Activated CD8-positive, alpha-beta memory T cell treated with anti-CD3 and anti-CD28 coated beads, Interleukin-2, amount 50 U/mL, for 48 hours (primary cell): ENCODE data around the gene MMP21.

ENCODE experiments used
- DNase-seq: peaks from one replicate; pipeline ENCODE4 v3.0.0-alpha.2; 2020

The MMP21 gene

DNA sequence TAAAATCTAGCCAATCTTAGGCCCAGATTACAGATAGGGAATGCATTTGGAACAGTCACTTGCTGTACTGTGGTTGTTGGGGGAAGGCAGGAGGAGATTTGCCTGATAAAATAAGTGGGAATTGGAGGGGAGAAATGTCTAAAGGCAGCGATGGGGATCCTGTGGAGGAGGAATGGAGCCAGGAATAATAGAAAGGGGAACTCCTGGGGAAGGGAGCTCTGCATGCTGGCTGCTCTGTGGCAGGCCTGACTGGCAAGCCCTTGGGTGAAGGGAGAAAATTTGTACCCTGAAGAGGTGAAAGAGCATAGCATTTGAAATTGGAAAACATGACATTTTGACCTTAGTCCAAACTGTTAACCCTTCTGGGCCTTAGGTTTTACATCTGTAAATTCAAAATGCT is 13.7 kb downstream of the MMP21 start:
- no peak for DNase-seq

DNA sequence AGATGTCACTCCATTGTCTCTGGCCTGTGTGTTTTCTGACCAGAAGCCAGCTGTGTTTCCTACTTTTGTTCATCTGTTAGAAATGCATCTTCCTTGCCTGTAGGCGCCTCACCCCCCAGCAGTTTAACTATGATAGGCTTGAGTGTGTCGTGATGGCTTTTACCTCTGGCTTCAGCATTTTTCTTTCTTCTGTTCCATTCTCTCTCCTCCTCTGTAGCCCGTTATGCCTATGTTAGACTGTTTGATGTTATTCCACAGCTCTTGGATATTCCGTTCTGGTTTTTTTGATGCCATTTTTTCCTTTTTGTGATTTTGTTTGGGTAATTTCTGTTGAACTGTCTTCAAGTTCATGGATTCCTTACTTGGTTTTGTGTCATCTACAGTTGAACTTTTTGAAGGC is 17.9 kb downstream of the MMP21 start:
- no peak for DNase-seq

DNA sequence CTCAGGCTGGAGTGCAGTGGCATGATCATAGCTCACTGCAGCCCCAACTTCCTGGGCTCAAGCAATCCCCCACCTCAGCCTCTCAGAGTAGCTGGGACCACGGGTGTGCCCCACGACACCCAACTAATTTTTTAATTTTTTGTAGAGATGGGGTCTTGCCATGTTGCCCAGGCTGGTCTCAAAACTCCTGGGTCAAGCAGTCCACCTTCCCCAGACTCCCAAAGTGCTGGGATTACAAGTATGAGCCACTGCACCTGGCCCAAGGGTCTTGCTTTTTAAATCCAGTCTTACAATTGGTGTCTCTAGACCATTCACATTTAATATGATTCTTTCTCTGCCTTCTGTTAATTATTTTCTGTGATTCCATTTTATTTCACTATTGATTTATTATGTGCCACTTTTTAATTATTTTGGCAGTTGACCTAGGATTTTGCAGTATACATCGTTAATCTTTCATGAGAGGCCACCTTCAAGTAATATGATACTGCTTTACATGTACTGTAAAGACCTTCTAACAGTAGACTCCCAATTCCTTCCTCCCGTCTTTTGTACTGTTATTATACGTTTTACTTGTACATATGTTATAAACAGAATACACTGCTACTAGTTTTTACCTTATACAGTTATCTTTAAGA is 18.7 kb downstream of the MMP21 start:
- no peak for DNase-seq

DNA sequence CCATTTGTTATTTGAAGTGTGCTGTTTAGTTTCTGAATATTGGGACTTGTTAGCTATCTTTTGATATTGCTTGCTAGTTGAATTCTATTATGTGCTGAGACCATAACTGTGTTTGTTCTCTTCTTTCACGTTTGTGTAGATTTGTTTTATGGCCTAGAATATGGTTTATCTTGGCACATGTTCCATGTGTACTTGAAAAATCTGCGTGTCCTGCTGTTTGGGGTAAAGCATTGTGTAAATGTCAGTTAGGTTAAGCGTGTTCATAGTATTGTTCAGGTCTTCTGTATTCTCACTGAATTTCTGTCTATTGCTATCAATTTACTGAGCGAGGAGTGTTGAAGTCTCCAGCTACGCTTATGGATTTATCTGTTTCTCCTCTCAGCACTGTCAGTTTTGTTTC is 19.4 kb downstream of the MMP21 start:
- no peak for DNase-seq

DNA sequence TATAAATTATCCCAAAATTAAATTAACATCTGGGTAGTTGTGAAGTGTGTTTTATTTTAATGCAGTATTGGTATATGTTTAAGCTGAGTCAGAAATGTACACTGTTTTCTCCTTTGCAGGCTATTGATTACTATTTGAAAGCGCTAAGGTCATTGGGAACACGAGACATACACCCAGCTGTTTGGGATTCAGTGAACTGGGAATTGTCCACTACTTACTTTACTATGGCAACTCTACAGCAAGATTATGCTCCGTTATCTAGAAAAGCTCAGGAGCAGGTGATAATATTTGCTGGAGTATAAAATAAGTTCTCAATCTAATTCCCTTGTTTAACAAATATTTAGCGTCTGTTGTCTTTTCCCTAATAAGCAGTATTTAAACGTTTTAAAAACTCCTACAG is 28.2 kb downstream of the MMP21 start:
- DNase-seq: no peak

DNA sequence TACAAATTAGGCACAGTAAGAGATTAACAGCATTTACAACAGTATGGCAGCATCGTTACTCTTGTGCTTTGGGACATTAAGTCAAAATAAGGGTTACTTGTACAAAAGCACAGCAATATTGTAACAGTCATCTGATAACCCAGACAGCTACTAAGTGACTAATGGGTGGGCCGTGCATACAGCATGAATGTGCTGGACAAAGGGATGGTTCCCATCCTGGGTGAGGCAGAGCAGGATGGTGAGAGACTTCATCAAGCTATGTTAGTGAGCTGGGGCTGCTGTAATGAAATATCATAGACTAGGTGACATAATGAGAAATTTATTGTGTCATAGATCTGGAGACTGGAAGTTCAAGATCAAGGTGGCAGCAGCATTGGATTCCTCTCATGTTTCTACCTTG is 30.7 kb downstream of the MMP21 start:
- DNase-seq: no peak

DNA sequence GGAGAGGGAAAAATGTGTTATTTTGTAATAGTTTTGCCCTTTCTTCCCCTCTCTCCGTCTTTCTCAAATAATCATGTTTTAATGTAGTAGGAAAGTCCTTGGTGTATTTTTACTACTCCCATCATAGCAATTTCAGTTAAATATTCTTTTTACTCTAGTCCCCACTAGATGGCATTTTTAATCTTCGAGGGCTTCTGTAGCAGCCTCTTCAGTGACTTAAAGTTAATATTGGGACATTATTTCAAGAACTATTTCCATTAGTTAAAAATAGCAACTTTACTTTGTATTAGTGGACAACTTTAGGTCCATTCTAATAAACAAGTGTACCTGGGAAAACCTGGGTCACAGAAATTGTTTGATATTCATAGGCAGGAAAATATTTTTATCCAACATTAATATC is 33.2 kb downstream of the MMP21 start:
- DNase-seq: no peak

DNA sequence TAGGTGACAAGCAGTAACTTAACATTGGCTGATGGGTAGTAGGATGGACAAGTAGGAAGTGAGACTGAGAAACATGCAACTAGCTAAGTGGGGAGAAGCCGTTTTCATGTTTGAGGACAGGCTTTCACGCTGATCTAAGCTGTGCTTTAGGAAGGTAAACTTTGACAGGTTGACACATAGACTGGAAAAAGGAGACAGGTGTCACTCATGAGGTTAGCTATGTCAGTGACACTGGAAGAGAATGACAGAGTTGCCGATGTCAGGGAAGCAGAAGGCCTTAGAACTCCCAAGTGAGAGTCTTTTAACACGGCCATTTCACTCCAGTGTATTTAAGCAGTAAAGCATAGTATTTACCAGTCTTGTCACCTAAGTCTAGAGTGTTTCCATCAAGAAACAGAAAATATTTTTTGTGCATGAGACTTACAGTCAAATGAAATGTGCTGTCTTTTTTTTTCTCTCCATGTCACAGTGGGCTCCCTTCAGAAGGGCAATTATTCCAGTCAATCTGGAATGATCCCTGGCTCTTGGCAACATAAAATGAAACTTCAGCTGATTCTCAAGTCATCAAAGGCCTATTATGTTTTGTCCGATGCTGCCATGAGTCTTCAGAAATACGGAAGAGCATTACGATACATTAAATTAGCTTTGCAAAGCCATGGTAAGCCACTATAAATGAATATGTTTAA is 35.5 kb downstream of the MMP21 start:
- DNase-seq: no peak

DNA sequence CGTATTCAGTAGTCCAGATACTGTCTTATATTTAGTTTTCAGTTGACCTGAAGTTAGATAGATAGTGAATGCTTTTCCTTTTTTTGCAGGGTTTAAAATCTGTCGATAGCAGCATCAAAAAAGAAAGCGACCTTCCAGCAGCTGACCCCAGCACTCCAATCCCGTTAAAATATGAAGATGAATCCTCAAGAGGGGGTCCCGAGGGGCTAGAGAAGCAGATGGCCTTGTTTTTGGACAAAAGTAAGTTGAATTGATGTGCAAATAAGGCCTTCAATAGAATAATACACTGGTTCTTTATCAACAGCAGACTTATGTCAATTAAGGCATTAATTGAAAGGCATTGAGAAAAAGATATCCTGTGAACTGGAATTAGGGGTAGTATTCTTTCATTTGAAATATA is 37.4 kb downstream of the MMP21 start:
- no peak for DNase-seq

DNA sequence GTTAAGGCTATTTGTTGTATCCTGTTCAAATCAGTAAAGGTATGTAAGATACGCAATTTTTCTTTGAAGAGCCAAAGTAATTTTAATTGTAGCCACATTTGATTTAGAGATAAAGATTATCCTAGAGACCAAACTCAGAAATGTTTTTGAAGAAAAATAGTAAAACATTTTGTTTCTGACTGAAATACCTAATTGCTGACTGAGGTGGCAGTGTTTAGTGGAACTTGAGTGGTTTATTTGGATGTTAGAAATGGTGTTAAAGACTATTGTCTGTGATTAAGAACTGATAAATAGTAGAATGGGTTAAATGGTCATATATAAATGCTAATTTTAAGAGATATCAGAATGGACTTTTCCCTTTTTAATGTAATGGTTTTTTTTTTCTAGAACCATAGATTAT is 40.8 kb downstream of the MMP21 start:
- DNase-seq: no peak

DNA sequence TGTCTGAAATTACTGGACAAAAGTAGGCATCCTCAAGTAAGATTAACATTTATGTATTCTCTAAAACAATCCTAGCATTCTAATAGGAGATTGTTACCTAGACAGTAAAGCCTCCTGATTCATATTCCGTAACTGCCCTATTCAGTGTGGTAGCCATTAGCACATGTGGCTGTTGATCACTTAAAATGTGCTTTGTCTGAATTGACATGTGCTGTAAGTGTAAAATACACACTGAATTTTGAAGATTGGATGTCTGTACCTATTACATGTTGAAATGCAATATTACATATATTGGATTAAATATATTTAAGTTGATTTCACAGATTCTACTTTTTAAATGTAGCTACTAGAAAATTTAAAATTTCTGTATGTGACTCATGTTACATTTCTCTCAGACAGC is 41.5 kb downstream of the MMP21 start:
- DNase-seq: no peak

DNA sequence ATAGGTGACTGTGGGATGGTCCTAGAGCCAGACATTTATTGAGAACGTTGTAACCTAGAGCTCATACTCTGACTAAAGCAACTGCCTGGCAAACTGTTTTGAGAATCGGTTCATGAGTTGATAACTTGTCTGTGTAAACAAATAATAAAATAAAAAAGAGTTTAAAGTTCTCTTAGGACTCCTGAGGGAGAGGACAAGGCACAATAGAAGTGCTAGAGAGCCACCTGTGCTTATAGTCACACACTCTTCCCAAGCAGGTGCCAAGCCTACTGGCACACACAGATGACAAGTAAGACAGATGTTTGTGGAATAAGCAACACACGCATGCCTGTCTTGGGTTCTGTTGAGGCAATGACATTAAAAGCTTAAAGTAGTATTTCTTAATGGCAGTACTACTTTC is 48.2 kb downstream of the MMP21 start:
- DNase-seq: no peak

DNA sequence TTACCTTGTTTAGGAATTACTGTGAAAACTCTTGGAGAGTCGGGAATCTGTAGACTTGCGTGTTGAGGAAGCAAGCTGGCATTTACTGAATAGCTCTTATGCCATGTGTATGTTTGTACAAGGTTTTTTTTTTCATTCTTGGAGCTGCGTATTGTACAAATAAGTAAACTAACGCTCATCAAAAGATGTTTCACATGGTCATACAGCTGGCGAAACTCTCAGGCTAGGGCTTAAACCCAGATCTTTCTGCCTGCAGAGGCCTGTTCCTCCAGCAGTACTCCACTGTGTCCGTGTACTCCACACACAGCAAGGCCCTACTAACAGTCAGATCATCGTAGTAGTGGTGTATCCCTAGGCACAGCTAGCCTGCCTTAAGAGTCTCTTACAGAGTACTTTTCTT is 48.7 kb downstream of the MMP21 start:
- DNase-seq: no peak

DNA sequence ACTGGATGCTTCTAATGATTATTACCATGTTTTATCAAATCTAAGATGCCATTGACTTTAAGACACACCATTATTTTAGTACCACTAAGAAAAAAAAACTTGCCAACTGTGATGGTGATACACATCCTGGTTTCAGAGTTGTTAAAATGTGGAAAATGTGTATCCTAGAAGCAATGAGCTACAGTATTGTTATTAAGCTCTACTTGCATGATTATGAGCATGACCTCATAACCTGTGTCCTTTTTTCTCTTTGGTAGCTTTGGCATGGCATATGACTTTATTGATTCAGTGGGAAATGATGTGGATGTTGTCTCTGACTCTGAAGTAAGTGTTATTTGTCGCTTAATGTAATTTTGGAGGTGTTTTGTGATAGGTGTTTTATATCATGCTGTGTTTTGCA is 52.8 kb downstream of the MMP21 start:
- no peak for DNase-seq

DNA sequence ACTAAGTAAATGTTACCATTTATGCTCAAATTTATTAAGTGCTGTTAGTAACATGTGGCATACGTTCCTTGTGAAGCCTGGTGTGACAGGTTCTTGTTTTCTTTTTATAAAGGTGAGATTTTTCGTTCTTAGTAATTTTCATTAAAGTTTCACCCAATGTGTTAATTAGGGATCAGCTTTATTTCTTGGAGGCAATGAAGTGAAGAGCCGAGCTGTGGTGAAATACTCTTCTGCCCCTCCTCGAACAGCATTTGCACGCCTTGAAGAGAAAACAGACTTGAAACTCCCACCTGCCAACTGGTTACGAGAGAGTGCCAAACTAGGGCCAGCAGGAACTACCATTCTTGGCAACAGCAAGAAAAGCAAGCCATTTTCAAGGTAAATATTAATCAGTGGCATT is 54.6 kb downstream of the MMP21 start:
- DNase-seq: no peak

DNA sequence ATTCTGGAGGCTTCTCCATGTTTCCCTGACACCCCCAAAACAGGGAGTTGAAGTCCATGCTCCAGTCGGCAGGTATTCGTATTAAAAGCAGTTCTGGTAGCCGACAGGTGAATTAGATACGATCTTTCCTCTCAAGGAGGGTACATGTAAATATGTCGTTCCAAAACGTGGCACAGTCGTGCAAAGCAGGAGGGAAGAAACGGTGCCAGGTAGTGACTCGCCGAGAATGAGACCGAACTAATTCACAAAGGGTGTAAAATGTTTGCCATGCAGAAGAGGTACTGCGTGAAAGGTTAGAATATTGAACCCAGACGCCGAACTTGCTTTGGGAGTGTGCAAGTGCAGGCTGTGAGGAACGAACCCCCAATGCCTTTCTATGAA is 55.6 kb downstream of the MMP21 start:
- no peak for DNase-seq

DNA sequence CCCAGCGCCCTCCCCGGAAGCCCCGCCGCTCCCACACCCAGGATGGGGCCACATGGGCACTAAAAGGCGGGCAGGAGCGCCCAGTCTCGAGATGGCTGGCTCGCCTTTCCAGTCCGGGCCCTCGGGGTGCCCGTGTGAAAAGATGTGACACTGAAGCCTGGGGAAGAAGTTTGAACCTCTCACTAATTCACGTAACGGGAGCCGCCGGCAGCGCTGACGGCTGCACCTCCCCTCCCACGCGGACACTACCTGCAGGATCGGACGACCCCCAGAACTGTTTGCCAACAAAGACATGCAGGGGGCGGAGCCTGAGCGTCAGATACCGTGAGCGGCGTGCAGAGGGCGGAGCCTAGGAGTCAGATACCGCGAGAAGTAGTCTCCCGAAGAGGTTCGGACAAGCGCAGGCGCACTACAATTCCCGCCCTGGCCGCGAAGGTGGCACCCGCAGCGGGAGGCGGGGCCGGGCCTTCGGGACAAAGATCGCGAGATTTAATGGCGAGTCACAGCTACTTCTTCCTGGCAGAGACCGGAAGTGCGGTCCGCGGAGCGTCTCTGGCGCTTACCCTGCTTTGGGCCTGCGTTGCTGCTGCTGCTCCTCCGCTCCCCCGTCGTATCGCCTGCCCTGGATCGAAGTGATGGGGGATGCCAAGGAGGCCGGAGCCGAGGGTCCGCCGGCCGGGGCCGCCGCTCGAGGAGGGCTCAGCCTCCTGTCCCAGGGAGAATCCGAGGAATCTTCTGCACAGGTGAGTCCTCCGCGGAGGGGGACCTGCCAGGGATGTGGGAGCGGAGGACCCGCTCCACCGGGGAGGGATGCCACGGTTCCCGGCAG is 56.2 kb downstream of the MMP21 start, which contains the start of gene EDRF1:
TSS of gene EDRF1 (plus strand) at position 537 of the 829 bp plus-strand sequence. CDS start at position 636, 99 bp downstream.
- peak; percentile 97 for DNase-seq
